Right renal pelvis (tissue), 4 donors: ENCODE data around the gene ANLN. TPM values are rescaled to one million over a fixed set of nuclear protein-coding genes. Genes with fewer than 3 reads are reported as not detected.
"Not testable (repeated sequence)": the region's sequence is repeated elsewhere in the genome, so short reads cannot be mapped to it uniquely, and the experiment has no call there.

Experiments
- DNase-seq, 4 donors: peaks; one replicate each; pipeline ENCODE4 v3.0.0-alpha.2; 2013; ENCODE audit warnings: low read depth in 4 of 4, low spot score in 3 of 4, missing footprints in 1 of 4
- polyA plus RNA-seq, 4 donors: library from polyadenylated mRNA; unstranded; fragments of 120-200 nt; gene quantifications; one replicate each; pipeline ENCODE4 v1.2.1, GENCODE V29; 2013; ENCODE audit not compliant: insufficient read length in 4 of 4

Gene ANLN
- polyA plus RNA-seq, 4 donors = 26.1 to 28.1 (median 27.5) TPM

GRCh38 chr7:36378555-36378954 is 11.1 kb upstream of the ANLN start:
- DNase-seq = not testable (repeated sequence)

- DNase-seq = no peak
These were observed 9.7 kb upstream of the ANLN start for GRCh38 chr7:36379831-36380504.

GRCh38 chr7:36381056-36381455 is 8.6 kb upstream of the ANLN start:
- no peak for DNase-seq

- DNase-seq = not testable (repeated sequence)
These were observed 6.4 kb upstream of the ANLN start for GRCh38 chr7:36383284-36383683.

- not testable (repeated sequence) for DNase-seq
These were observed 4.0 kb upstream of the ANLN start for GRCh38 chr7:36385646-36386045.

GRCh38 chr7:36387435-36388231 is 2.0 kb upstream of the ANLN start:
- DNase-seq = no peak

- no peak for DNase-seq
These were observed 1.2 kb upstream of the ANLN start for GRCh38 chr7:36388423-36388822.

GRCh38 chr7:36390199-36391090 is 783 bp downstream of the ANLN start:
- peak; percentile 57 to 72 (median 65) for DNase-seq

- DNase-seq = no peak
These were observed 2.0 kb downstream of the ANLN start for GRCh38 chr7:36391436-36392198.

GRCh38 chr7:36393826-36394225 is 4.2 kb downstream of the ANLN start:
- DNase-seq = no peak

GRCh38 chr7:36395171-36395894 is 5.7 kb downstream of the ANLN start:
- DNase-seq = no peak

- DNase-seq = no peak
These were observed 6.5 kb downstream of the ANLN start for GRCh38 chr7:36396150-36396549.

- no peak for DNase-seq
These were observed 10.4 kb downstream of the ANLN start for GRCh38 chr7:36400036-36400435.

- DNase-seq = no peak
These were observed 10.9 kb downstream of the ANLN start for GRCh38 chr7:36400606-36401005.

- no peak for DNase-seq
These were observed 13.8 kb downstream of the ANLN start for GRCh38 chr7:36403452-36403851.

GRCh38 chr7:36404639-36405408 is 15.2 kb downstream of the ANLN start:
- no peak for DNase-seq

- DNase-seq = no peak
These were observed 15.7 kb downstream of the ANLN start for GRCh38 chr7:36405409-36405803.

- no peak for DNase-seq
These were observed 16.5 kb downstream of the ANLN start for GRCh38 chr7:36406156-36406555.
